OCI-LY3 (cell line): ENCODE data around the gene BTBD19.

ENCODE experiments used
- H2AFZ ChIP-seq: fragments of 200-600, 300-600 bp; shearing (Covaris generic); 2 replicates; pipeline ENCODE4 v1.6.0; 2014; ENCODE audit warnings: antibody characterized with exemption, low read depth, low read length
- H3K27ac ChIP-seq: fragments of 200-600, 300-600 bp; sonication (generic); 2 replicates; pipeline ENCODE4 v1.5.1; 2014; ENCODE audit warnings: mild to moderate bottlenecking, low read length, moderate library complexity, mixed read lengths
- H3K27me3 ChIP-seq: fragments of 200-600, 300-600 bp; sonication (generic); 2 replicates; pipeline ENCODE4 v1.6.1; 2014; ENCODE audit warnings: low read depth, low read length, mixed read lengths
- H3K36me3 ChIP-seq: fragments of 200-600, 300-600 bp; sonication (generic); replicated peaks from 2 replicates; pipeline ENCODE3; 2014; ENCODE audit warnings: low read depth, low read length, mixed read lengths
- H3K4me1 ChIP-seq: fragments of 300-600, 200-600 bp; sonication (generic); 2 replicates; pipeline ENCODE4 v1.6.1; 2014; ENCODE audit warnings: low read length, mixed read lengths
- H3K4me2 ChIP-seq: fragments of 200-600, 300-600 bp; sonication (generic); 2 replicates; pipeline ENCODE4 v1.6.1; 2014; ENCODE audit warnings: low read length, mixed read lengths
- H3K4me3 ChIP-seq: fragments of 300-600, 200-600 bp; sonication (generic); 2 replicates; pipeline ENCODE4 v1.5.1; 2014; ENCODE audit warnings: antibody characterized with exemption, mild to moderate bottlenecking, low read length, moderate library complexity
- H3K79me2 ChIP-seq: fragments of 300-600, 200-600 bp; shearing (Covaris generic); 2 replicates; pipeline ENCODE4 v1.6.1; 2014; ENCODE audit warnings: mild to moderate bottlenecking, low read length, mixed read lengths
- H3K9ac ChIP-seq: fragments of 300-600, 200-600 bp; shearing (Covaris generic); 2 replicates; pipeline ENCODE4 v1.6.0; 2014; ENCODE audit warnings: mild to moderate bottlenecking, low read length, moderate library complexity
- H3K9me3 ChIP-seq: fragments of 200-600, 300-600 bp; shearing (Covaris generic); 2 replicates; pipeline ENCODE4 v1.6.1; 2014; ENCODE audit warnings: low read length, mixed read lengths; ENCODE audit not compliant: insufficient read depth
- H4K20me1 ChIP-seq: fragments of 200-600, 300-600 bp; sonication (generic); 2 replicates; pipeline ENCODE4 v1.6.1; 2016; ENCODE audit warnings: low read length, mixed read lengths; ENCODE audit not compliant: insufficient read depth
- EZH2phosphoT487 ChIP-seq: fragments of 200-600 bp; shearing (Covaris generic); IDR thresholded peaks from 2 replicates; pipeline ENCODE4 v1.6.1; 2018; ENCODE audit warnings: antibody characterized with exemption, mixed run types, low read depth
- TF ChIP-seq, protein P1 (sequence below): fragments of 200-600, 300-600 bp; sonication (generic); IDR thresholded peaks from 2 replicates; pipeline ENCODE4 v1.5.1; 2014; ENCODE audit warnings: antibody characterized with exemption, low read length, low read depth

BTBD19 gene

DNA sequence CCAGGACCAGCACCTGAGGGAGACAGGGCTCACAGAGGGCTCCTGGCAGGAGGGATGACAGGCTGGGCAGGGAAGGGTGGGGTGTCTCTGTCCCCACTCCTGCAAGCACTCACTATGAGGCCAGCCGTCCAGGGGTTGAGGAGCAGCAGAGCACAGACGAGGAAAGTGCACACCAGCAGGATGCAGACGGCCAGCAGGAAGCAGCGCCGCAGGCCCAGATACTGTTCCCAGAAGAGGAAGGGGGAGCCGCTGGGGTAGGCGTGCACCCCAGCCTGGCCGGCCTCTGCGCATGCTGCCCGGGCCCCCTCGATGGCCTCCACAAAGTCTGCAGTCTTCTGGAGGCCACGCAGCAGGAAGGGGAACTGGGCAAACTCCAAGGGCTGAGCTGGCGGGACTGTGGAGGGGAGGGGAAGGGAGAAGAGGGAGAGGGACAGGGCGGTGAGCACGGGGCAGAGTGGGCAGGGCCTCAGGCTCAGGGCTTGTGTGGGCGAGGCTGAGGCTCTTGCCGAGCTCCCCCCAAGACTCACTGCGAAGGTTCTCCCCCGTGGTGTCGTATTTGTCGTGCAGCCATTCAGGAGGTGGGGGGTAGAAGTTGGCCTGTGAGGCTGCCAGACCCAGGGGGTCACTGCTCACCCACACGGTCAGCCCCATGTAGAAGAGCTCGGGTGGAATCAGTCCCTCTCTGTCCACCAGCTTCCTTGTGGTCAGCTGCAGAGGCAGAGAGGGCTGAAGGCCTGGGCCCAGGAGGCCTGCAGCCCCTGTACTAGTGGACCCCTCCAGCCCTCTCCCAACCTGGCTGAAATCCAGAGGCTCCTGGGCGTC is 18.3 kb downstream of the BTBD19 start:
- Histone ChIP-seq H4K20me1 (no peaks in the 10 kb centered on the region), H3K27me3 (no peaks in the 10 kb centered on the region), H2AFZ (no peak overlapping the region), H3K79me2 (no peaks in the 10 kb centered on the region), H3K36me3 (no peaks in the 10 kb centered on the region), H3K9me3 (no peaks in the 10 kb centered on the region), H3K4me3 (no peak overlapping the region), H3K4me2 (no peak overlapping the region), H3K27ac (no peak overlapping the region), H3K9ac (no peak overlapping the region), H3K4me1 (no peaks in the 10 kb centered on the region)
- TF ChIP-seq EZH2phosphoT487: no peak
- TF ChIP-seq, protein P1, sequence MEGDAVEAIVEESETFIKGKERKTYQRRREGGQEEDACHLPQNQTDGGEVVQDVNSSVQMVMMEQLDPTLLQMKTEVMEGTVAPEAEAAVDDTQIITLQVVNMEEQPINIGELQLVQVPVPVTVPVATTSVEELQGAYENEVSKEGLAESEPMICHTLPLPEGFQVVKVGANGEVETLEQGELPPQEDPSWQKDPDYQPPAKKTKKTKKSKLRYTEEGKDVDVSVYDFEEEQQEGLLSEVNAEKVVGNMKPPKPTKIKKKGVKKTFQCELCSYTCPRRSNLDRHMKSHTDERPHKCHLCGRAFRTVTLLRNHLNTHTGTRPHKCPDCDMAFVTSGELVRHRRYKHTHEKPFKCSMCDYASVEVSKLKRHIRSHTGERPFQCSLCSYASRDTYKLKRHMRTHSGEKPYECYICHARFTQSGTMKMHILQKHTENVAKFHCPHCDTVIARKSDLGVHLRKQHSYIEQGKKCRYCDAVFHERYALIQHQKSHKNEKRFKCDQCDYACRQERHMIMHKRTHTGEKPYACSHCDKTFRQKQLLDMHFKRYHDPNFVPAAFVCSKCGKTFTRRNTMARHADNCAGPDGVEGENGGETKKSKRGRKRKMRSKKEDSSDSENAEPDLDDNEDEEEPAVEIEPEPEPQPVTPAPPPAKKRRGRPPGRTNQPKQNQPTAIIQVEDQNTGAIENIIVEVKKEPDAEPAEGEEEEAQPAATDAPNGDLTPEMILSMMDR: no peak

GRCh38 chr1:44827197-44828002 is 19.1 kb downstream of the BTBD19 start:
- Histone ChIP-seq H3K79me2 (no peaks in the 10 kb centered on the region), H3K27ac (no peak overlapping the region), H3K4me3 (no peak overlapping the region), H3K4me1 (no peaks in the 10 kb centered on the region), H3K9me3 (no peaks in the 10 kb centered on the region), H3K4me2 (no peak overlapping the region), H3K36me3 (no peaks in the 10 kb centered on the region), H3K27me3 (no peaks in the 10 kb centered on the region), H2AFZ (no peak overlapping the region), H4K20me1 (no peaks in the 10 kb centered on the region), H3K9ac (no peak overlapping the region)
- TF ChIP-seq, protein P1: no peak
- TF ChIP-seq EZH2phosphoT487: no peak

GRCh38 chr1:44828003-44828651 is 19.8 kb downstream of the BTBD19 start:
- Histone ChIP-seq H3K79me2 (no peaks in the 10 kb centered on the region), H3K4me2 (no peak overlapping the region), H3K27me3 (no peaks in the 10 kb centered on the region), H3K9ac (no peak overlapping the region), H4K20me1 (no peaks in the 10 kb centered on the region), H2AFZ (no peak overlapping the region), H3K4me1 (no peaks in the 10 kb centered on the region), H3K9me3 (no peaks in the 10 kb centered on the region), H3K27ac (no peak overlapping the region), H3K4me3 (no peak overlapping the region), H3K36me3 (no peaks in the 10 kb centered on the region)
- TF ChIP-seq EZH2phosphoT487: no peak
- TF ChIP-seq, protein P1: no peak

GRCh38 chr1:44828841-44829440 is 20.6 kb downstream of the BTBD19 start:
- no peak overlapping the region for H2AFZ ChIP-seq
- H3K79me2 ChIP-seq: no peaks in the 10 kb centered on the region
- H3K9me3 ChIP-seq: no peaks in the 10 kb centered on the region
- H3K4me2 ChIP-seq: no peak overlapping the region
- TF ChIP-seq, protein P1: no peak
- TF ChIP-seq EZH2phosphoT487: no peak
- H3K9ac ChIP-seq: no peak overlapping the region
- H3K27ac ChIP-seq: no peak overlapping the region
- no peaks in the 10 kb centered on the region for H4K20me1 ChIP-seq
- H3K27me3 ChIP-seq: no peaks in the 10 kb centered on the region
- H3K36me3 ChIP-seq: no peaks in the 10 kb centered on the region
- H3K4me1 ChIP-seq: no peaks in the 10 kb centered on the region
- no peak overlapping the region for H3K4me3 ChIP-seq
